ENCODE measurements around the gene TGFBRAP1.

Gene TGFBRAP1

GRCh38 chr2:105357122-105357521 lies 27.6 kb upstream of the TGFBRAP1 start:
- H3K4me1 ChIP-seq (ENCODE audit: control insufficient read depth, insufficient read depth, low read length): no peaks in the 10 kb centered on the region
- H3K36me3 ChIP-seq (ENCODE audit: control insufficient read depth, insufficient read depth, low read length): peaks cover 10% of the 10 kb centered on the region
- H3K27me3 ChIP-seq (ENCODE audit: control insufficient read depth, insufficient read depth, low read length, poor library complexity, severe bottlenecking): no peaks in the 10 kb centered on the region
- WGBS, 2 experiments: 92% methylated on average over 1 of the region's 1 CpG; no CpG with 5 or more reads in 1 of the 2 experiments
- no peaks in the 10 kb centered on the region for H3K9me3 ChIP-seq (ENCODE audit: control insufficient read depth, low read length)
- H3K4me3 ChIP-seq (ENCODE audit: insufficient read depth, low read depth, low read length): no peak overlapping the region
- H3K27ac ChIP-seq (ENCODE audit: insufficient read depth, low read depth, low read length, poor library complexity, severe bottlenecking): no peak overlapping the region

DNA sequence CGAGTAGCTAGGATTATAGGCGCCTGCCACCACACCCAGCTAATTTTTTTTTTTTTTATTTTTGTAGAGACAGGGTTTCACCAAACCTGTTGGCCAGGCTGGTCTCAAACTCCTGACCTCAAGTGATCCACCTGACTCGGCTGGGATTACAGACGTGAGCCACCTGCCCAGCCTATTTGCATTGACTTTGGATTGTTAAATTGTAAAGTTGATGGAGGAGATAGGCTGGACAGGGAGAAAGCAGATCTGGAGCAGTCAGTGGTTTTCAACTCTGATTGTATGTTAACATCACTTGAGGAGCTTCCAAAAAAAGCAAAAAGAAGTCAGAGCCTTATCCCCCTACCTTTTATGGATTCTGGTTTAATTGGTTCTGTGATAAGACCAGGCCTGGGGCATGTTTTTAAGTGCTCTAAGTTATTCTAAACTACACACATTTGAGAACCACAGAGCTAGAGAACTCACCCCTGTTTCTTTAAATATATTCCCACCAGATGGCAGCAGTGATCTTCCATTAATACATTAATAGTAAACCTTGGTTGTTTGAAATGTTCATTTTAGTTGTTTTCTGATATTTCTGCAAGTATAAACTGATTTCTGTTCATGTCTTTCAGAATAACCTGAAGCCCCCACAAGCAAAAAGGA lies 15.3 kb upstream of the TGFBRAP1 start:
- Histone ChIP-seq H3K4me1 (ENCODE audit: control insufficient read depth, insufficient read depth, low read length) (no peaks in the 10 kb centered on the region), H3K27me3 (ENCODE audit: control insufficient read depth, insufficient read depth, low read length, poor library complexity, severe bottlenecking) (no peaks in the 10 kb centered on the region), H3K27ac (ENCODE audit: insufficient read depth, low read depth, low read length, poor library complexity, severe bottlenecking) (no peak overlapping the region), H3K36me3 (ENCODE audit: control insufficient read depth, insufficient read depth, low read length) (peaks cover 43% of the 10 kb centered on the region), H3K9me3 (ENCODE audit: control insufficient read depth, low read length) (no peaks in the 10 kb centered on the region), H3K4me3 (ENCODE audit: insufficient read depth, low read depth, low read length) (no peak overlapping the region)
- 93% methylated on average over 4 of the region's 4 CpGs for WGBS, 2 experiments

DNA sequence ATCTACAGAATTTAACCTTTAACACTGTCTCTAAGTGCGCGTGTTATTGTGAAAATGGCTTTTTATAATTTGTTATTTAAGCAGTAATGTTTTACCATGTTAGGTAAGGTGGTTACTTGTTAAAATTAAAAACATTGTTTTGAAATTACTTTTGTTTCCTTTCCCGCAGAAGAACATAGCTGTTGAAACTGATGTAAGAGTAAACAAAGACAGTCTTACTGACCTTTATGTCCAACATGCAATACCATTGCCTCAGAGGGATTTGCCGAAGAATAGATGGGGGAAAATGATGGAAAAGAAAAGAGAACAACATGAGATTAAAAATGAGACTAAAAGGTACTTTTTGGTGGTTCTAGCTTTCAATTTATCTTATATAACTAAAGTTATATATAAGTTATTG lies 9.9 kb upstream of the TGFBRAP1 start:
- H3K4me1 ChIP-seq (ENCODE audit: control insufficient read depth, insufficient read depth, low read length): peaks cover 4% of the 10 kb centered on the region
- no peaks in the 10 kb centered on the region for H3K9me3 ChIP-seq (ENCODE audit: control insufficient read depth, low read length)
- 88 to 100% methylated on average over 2 to 4 of the region's 4 CpGs for WGBS, 2 experiments
- H3K4me3 ChIP-seq (ENCODE audit: insufficient read depth, low read depth, low read length): no peak overlapping the region
- H3K27ac ChIP-seq (ENCODE audit: insufficient read depth, low read depth, low read length, poor library complexity, severe bottlenecking): no peak overlapping the region
- H3K27me3 ChIP-seq (ENCODE audit: control insufficient read depth, insufficient read depth, low read length, poor library complexity, severe bottlenecking): no peaks in the 10 kb centered on the region
- H3K36me3 ChIP-seq (ENCODE audit: control insufficient read depth, insufficient read depth, low read length): peaks cover 23% of the 10 kb centered on the region

GRCh38 chr2:105338020-105338385 lies 8.5 kb upstream of the TGFBRAP1 start:
- Histone ChIP-seq H3K27me3 (ENCODE audit: control insufficient read depth, insufficient read depth, low read length, poor library complexity, severe bottlenecking) (no peaks in the 10 kb centered on the region), H3K36me3 (ENCODE audit: control insufficient read depth, insufficient read depth, low read length) (peaks cover 23% of the 10 kb centered on the region), H3K27ac (ENCODE audit: insufficient read depth, low read depth, low read length, poor library complexity, severe bottlenecking) (no peak overlapping the region), H3K4me3 (ENCODE audit: insufficient read depth, low read depth, low read length) (peak overlapping the region; percentile 94), H3K9me3 (ENCODE audit: control insufficient read depth, low read length) (no peaks in the 10 kb centered on the region), H3K4me1 (ENCODE audit: control insufficient read depth, insufficient read depth, low read length) (peaks cover 4% of the 10 kb centered on the region)
- 13 to 14% methylated on average over 5 of the region's 5 CpGs for WGBS, 2 experiments

- H3K4me3 ChIP-seq (ENCODE audit: insufficient read depth, low read depth, low read length): peak within 1 kb of the TSS; percentile 94
- H3K27ac ChIP-seq (ENCODE audit: insufficient read depth, low read depth, low read length, poor library complexity, severe bottlenecking): peak within 1 kb of the TSS; percentile 95
- 0% methylated on average over 58 of the region's 58 CpGs for WGBS, 2 experiments
- H3K27me3 ChIP-seq (ENCODE audit: control insufficient read depth, insufficient read depth, low read length, poor library complexity, severe bottlenecking): no peaks in the 10 kb centered on the region
- no peaks in the 10 kb centered on the region for H3K9me3 ChIP-seq (ENCODE audit: control insufficient read depth, low read length)
- H3K4me1 ChIP-seq (ENCODE audit: control insufficient read depth, insufficient read depth, low read length): peaks cover 4% of the 10 kb centered on the region
- H3K36me3 ChIP-seq (ENCODE audit: control insufficient read depth, insufficient read depth, low read length): peaks cover 18% of the 10 kb centered on the region
Observed at GRCh38 chr2:105337122-105338019, 7.8 kb upstream of the TGFBRAP1 start, which contains the start of gene C2orf49. C2orf49 (plus strand) TSS chr2:105337540; CDS start chr2:105337588, 48 bp downstream.

- WGBS, 2 experiments: 1 to 4% methylated on average over 6 to 7 of the region's 7 CpGs
- peak overlapping the region; percentile 95 for H3K27ac ChIP-seq (ENCODE audit: insufficient read depth, low read depth, low read length, poor library complexity, severe bottlenecking)
- peak overlapping the region; percentile 94 for H3K4me3 ChIP-seq (ENCODE audit: insufficient read depth, low read depth, low read length)
- peaks cover 4% of the 10 kb centered on the region for H3K4me1 ChIP-seq (ENCODE audit: control insufficient read depth, insufficient read depth, low read length)
- H3K27me3 ChIP-seq (ENCODE audit: control insufficient read depth, insufficient read depth, low read length, poor library complexity, severe bottlenecking): no peaks in the 10 kb centered on the region
- H3K36me3 ChIP-seq (ENCODE audit: control insufficient read depth, insufficient read depth, low read length): peaks cover 12% of the 10 kb centered on the region
- no peaks in the 10 kb centered on the region for H3K9me3 ChIP-seq (ENCODE audit: control insufficient read depth, low read length)
Observed at GRCh38 chr2:105336786-105337121, 7.2 kb upstream of the TGFBRAP1 start.

- no peak overlapping the region for H3K27ac ChIP-seq (ENCODE audit: insufficient read depth, low read depth, low read length, poor library complexity, severe bottlenecking)
- no peaks in the 10 kb centered on the region for H3K9me3 ChIP-seq (ENCODE audit: control insufficient read depth, low read length)
- peaks cover 4% of the 10 kb centered on the region for H3K4me1 ChIP-seq (ENCODE audit: control insufficient read depth, insufficient read depth, low read length)
- H3K4me3 ChIP-seq (ENCODE audit: insufficient read depth, low read depth, low read length): no peak overlapping the region
- WGBS, 2 experiments: 100% methylated on average over 1 to 2 of the region's 2 CpGs
- no peaks in the 10 kb centered on the region for H3K27me3 ChIP-seq (ENCODE audit: control insufficient read depth, insufficient read depth, low read length, poor library complexity, severe bottlenecking)
- H3K36me3 ChIP-seq (ENCODE audit: control insufficient read depth, insufficient read depth, low read length): peaks cover 5% of the 10 kb centered on the region
Observed at GRCh38 chr2:105335469-105335868, 5.9 kb upstream of the TGFBRAP1 start.

DNA sequence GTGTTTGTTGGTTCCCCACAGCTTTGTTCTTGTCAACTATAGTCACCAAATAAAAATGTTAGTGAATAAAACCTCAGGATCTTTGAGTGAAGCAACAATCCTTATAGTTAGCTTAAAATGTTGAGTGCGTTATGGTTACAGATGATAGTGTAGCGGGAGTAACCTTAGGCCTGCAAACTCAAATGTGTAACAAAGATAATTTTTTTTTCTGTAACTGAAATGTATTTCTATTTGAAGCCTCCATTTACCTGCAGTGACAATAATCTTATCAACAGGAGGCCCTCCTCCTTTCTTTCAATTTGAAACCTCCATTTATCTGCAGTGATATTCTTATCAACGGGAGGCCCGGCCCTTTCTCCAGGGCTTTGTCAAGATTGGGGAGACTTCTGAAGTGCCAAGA lies 4.7 kb upstream of the TGFBRAP1 start:
- Histone ChIP-seq H3K4me1 (ENCODE audit: control insufficient read depth, insufficient read depth, low read length) (peaks cover 4% of the 10 kb centered on the region), H3K27ac (ENCODE audit: insufficient read depth, low read depth, low read length, poor library complexity, severe bottlenecking) (no peak overlapping the region), H3K4me3 (ENCODE audit: insufficient read depth, low read depth, low read length) (no peak overlapping the region), H3K27me3 (ENCODE audit: control insufficient read depth, insufficient read depth, low read length, poor library complexity, severe bottlenecking) (no peaks in the 10 kb centered on the region), H3K9me3 (ENCODE audit: control insufficient read depth, low read length) (no peaks in the 10 kb centered on the region), H3K36me3 (ENCODE audit: control insufficient read depth, insufficient read depth, low read length) (peaks cover 5% of the 10 kb centered on the region)
- WGBS, 2 experiments: 85 to 95% methylated on average over 4 of the region's 4 CpGs

- WGBS, 2 experiments: 89 to 97% methylated on average over 4 of the region's 4 CpGs
- Histone ChIP-seq H3K36me3 (ENCODE audit: control insufficient read depth, insufficient read depth, low read length) (peaks cover 5% of the 10 kb centered on the region), H3K9me3 (ENCODE audit: control insufficient read depth, low read length) (no peaks in the 10 kb centered on the region), H3K4me3 (ENCODE audit: insufficient read depth, low read depth, low read length) (no peak overlapping the region), H3K27me3 (ENCODE audit: control insufficient read depth, insufficient read depth, low read length, poor library complexity, severe bottlenecking) (no peaks in the 10 kb centered on the region), H3K27ac (ENCODE audit: insufficient read depth, low read depth, low read length, poor library complexity, severe bottlenecking) (no peak overlapping the region), H3K4me1 (ENCODE audit: control insufficient read depth, insufficient read depth, low read length) (no peaks in the 10 kb centered on the region)
Observed at GRCh38 chr2:105330681-105331375, 1.3 kb upstream of the TGFBRAP1 start.

GRCh38 chr2:105329197-105329554 lies 359 bp downstream of the TGFBRAP1 start:
- peak overlapping the region; percentile 57 for H3K4me3 ChIP-seq (ENCODE audit: insufficient read depth, low read depth, low read length)
- no peaks in the 10 kb centered on the region for H3K27me3 ChIP-seq (ENCODE audit: control insufficient read depth, insufficient read depth, low read length, poor library complexity, severe bottlenecking)
- WGBS, 2 experiments: 4 to 5% methylated on average over 11 to 14 of the region's 17 CpGs
- peaks cover 10% of the 10 kb centered on the region for H3K4me1 ChIP-seq (ENCODE audit: control insufficient read depth, insufficient read depth, low read length)
- H3K36me3 ChIP-seq (ENCODE audit: control insufficient read depth, insufficient read depth, low read length): peaks cover 3% of the 10 kb centered on the region
- H3K9me3 ChIP-seq (ENCODE audit: control insufficient read depth, low read length): no peaks in the 10 kb centered on the region
- no peak overlapping the region for H3K27ac ChIP-seq (ENCODE audit: insufficient read depth, low read depth, low read length, poor library complexity, severe bottlenecking)
